Activated CD8-positive, alpha-beta T cell treated with anti-CD3 and anti-CD28 coated beads, Interleukin-2, amount 10 ng/mL, durations not matched to agents 7 days and 5 days (primary cell): Measurements from ENCODE around the gene CUL4A. TPM values are rescaled to one million over a fixed set of nuclear protein-coding genes. Genes with fewer than 3 reads are reported as not detected.

Experiments used
- ATAC-seq: fragments of 150-1000 bp; cut with Tn5 transposase; one replicate; pipeline ENCODE4 v1.10.0; 2021; ENCODE audit warnings: moderate library complexity
- CTCF ChIA-PET: fragments of 350-600 bp; sonication (Branson Sonifier 250); formaldehyde crosslinking; loops from one replicate; lab custom pipeline; 2021; ENCODE audit warnings: antibody characterized with exemption; lab: Charles Lee
- POLR2A ChIA-PET: fragments of 350-600 bp; sonication (Branson Sonifier 250); formaldehyde crosslinking; loops from one replicate; lab custom pipeline; 2021; ENCODE audit warnings: antibody characterized with exemption; lab: Charles Lee
- DNase-seq: peaks from one replicate; pipeline ENCODE4 v3.0.0-alpha.2; 2020
- H3K27ac Mint-ChIP-seq: one replicate; pipeline ENCODE4 v1.8.0; 2021; ENCODE audit warnings: mild to moderate bottlenecking, mixed read lengths
- H3K27me3 Mint-ChIP-seq: one replicate; pipeline ENCODE4 v1.8.0; 2021; ENCODE audit warnings: low read depth, mixed read lengths
- H3K36me3 Mint-ChIP-seq: one replicate; pipeline ENCODE4 v1.8.0; 2021; ENCODE audit warnings: low read depth, mixed read lengths
- H3K4me1 Mint-ChIP-seq: one replicate; pipeline ENCODE4 v1.8.0; 2021; ENCODE audit warnings: low read depth, mixed read lengths
- H3K4me3 Mint-ChIP-seq: one replicate; pipeline ENCODE4 v1.8.0; 2021; ENCODE audit warnings: mild to moderate bottlenecking, mixed read lengths
- H3K9me3 Mint-ChIP-seq: one replicate; pipeline ENCODE4 v1.8.0; 2022; ENCODE audit warnings: mixed read lengths; ENCODE audit not compliant: insufficient read depth
- total RNA-seq, 2 experiments: library from RNA; stranded (reverse); gene quantifications; one replicate each; pipeline ENCODE4 v1.2.3, GENCODE V29; 2021

CUL4A gene
- total RNA-seq, 2 experiments from 2014 or later: 65.9 to 70.5 TPM

DNA sequence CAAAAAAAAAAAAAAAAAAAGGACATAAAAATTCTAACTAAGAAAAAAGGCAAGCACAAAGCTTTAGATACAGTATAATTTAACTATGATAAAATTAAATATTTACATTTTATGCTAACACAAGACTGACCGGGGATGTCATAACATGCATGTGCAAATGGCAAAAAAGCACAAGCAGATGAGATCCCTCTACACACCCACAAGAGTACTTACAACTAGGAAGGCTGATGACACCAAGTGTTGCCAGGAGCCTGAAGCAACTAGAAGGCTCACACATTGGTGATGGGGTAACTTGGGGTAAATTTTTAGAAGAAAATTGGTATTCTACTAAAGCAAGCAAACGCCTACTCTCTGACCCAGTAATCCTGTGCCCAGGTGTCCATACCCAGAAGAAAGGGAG, 7.6 kb upstream of the CUL4A start:
- ChIA-PET POLR2A (interaction anchor here (0.7 kb wide), 1 partner anchor 670 kb away, joined by 3 read pairs; no protein-coding TSS in a partner anchor), CTCF (no interaction called here)
- H3K27me3 Mint-ChIP-seq: no peaks in the 10 kb centered on the region
- ATAC-seq (no peak), DNase-seq (no peak)
- peaks cover 44% of the 10 kb centered on the region for H3K36me3 Mint-ChIP-seq
- H3K27ac Mint-ChIP-seq: no peak overlapping the region
- no peaks in the 10 kb centered on the region for H3K9me3 Mint-ChIP-seq
- H3K4me1 Mint-ChIP-seq: peaks cover 31% of the 10 kb centered on the region
- H3K4me3 Mint-ChIP-seq: no peak overlapping the region

GRCh38 chr13:113202912-113203311, 6.5 kb upstream of the CUL4A start:
- Mint-ChIP-seq H3K27me3 (no peaks in the 10 kb centered on the region), H3K36me3 (peaks cover 38% of the 10 kb centered on the region), H3K9me3 (no peaks in the 10 kb centered on the region), H3K4me1 (peaks cover 40% of the 10 kb centered on the region), H3K4me3 (no peak overlapping the region), H3K27ac (no peak overlapping the region)
- ChIA-PET POLR2A (no interaction called here), CTCF (no interaction called here)
- no peak for ATAC-seq
- no peak for DNase-seq

DNA sequence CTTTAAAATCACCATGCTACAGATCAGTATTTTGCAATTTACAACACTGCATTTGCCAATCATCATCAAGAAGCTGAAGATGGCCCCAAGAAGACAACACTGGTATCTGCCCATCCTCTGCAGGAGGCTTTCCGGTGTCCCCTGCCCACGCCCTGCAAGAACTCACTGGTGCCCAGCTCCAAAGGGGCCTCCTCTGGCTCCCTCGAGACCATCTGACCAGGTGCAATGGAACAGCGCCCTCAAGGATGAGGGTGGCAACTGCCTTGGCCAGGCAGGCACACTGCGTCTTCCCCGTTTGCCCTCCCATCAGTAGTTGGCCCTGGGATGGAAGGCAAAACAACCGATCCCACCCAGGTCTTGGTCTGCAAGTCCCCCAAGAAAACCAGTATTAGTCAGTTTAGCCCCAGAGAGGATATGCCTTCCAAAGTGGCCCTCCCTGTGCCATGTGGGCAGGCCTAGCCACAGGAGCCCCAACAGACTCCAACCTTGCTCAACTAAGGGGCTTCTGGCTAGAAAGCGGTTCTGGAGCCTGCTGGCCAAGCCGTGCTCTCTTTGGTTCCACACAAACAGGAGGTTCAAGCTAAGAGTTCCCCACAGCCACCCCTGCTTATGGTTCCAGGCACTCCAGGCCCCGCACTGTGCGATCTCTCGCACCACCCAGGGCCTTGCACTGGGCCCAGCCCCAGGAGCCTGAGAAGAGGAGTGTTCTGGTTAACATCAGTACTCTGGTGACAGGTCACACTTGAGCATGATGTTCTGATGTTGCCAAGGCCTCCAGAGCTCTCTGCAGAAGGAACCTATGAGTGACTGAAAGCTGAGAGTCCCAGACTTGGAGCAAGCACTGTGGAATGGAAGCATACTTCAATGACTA, 5.7 kb upstream of the CUL4A start:
- H3K4me1 Mint-ChIP-seq: peaks cover 40% of the 10 kb centered on the region
- ChIA-PET POLR2A (no interaction called here), CTCF (no interaction called here)
- H3K9me3 Mint-ChIP-seq: no peaks in the 10 kb centered on the region
- no peak for ATAC-seq
- DNase-seq: no peak
- H3K4me3 Mint-ChIP-seq: no peak overlapping the region
- H3K27me3 Mint-ChIP-seq: no peaks in the 10 kb centered on the region
- peak overlapping the region; percentile 30 for H3K27ac Mint-ChIP-seq
- H3K36me3 Mint-ChIP-seq: peaks cover 35% of the 10 kb centered on the region

DNA sequence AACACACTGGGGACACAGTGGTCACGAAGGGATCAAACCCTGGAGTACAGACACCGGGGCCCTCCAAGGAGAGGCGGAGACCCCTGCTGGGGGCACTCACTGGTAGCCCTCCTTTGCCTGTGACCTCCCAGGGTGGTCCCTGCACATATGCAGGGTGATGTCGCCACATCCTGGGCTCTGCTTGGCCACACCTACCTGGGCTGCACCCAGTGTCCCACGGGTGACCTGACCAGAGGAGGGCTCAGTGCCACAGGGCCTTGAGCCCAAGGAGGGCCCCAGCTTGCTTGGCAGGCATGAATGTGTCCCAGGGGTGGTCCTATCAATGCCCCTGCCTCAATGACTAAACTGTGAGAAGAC, 5.1 kb upstream of the CUL4A start:
- DNase-seq (no peak), ATAC-seq (no peak)
- ChIA-PET CTCF (no interaction called here), POLR2A (no interaction called here)
- H3K36me3 Mint-ChIP-seq: peaks cover 29% of the 10 kb centered on the region
- H3K9me3 Mint-ChIP-seq: no peaks in the 10 kb centered on the region
- no peak overlapping the region for H3K4me3 Mint-ChIP-seq
- H3K27ac Mint-ChIP-seq: no peak overlapping the region
- H3K4me1 Mint-ChIP-seq: peaks cover 40% of the 10 kb centered on the region
- H3K27me3 Mint-ChIP-seq: no peaks in the 10 kb centered on the region

DNA sequence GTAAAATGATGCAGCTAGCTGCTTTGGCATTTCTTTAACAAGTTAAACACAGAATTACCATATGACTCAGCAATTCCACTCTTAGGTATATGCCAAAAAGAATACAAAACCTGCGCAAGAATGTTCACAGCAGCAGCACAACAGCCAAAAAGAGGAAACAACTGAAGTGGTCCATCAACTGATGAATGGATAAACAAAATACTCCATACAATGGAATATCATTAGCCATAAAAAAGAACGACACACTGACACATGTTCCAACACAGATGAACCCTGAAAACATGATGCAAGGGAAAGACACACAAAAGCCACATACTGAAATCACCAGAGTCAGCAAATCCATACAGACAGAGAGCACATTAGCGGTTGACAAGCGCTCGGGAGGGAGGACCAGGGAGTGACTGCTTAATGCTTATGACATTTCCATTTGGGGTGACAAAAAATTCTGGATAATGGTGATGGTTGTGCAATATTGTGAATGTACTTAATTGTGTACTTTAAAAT, 3.9 kb upstream of the CUL4A start:
- CTCF ChIA-PET: no interaction called here
- H3K36me3 Mint-ChIP-seq: peaks cover 23% of the 10 kb centered on the region
- H3K27me3 Mint-ChIP-seq: no peaks in the 10 kb centered on the region
- ATAC-seq (no peak), DNase-seq (no peak)
- H3K27ac Mint-ChIP-seq: peak overlapping the region; percentile 40
- H3K9me3 Mint-ChIP-seq: no peaks in the 10 kb centered on the region
- H3K4me1 Mint-ChIP-seq: peaks cover 40% of the 10 kb centered on the region
- POLR2A ChIA-PET: no interaction called here
- no peak overlapping the region for H3K4me3 Mint-ChIP-seq

DNA sequence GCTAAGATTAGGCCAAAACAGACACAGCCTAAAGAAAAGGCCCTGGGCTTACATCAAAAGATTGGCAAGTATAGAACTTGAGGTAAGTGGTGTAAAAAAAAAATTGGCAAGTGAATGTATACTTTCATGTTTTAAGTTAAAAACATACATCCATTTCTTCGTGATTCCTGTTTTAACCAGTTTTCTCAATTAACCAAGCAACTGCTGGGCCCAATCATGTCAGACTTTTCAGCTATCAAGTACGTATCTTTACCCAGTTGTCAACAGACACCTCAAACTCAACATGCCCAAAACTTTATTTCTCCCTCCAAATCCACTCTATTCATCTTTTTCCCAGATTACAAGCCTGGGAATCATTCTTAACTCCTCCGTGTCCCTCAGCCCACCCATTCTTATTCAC, 2.0 kb upstream of the CUL4A start:
- POLR2A ChIA-PET: interaction anchor here (0.6 to 0.8 kb wide), 2 partner anchors 24 to 283 kb away, joined by 3 read pairs; partner anchors contain the start of gene DCUN1D2
- Mint-ChIP-seq H3K4me1 (peaks cover 52% of the 10 kb centered on the region), H3K27ac (peak overlapping the region; percentile 90), H3K27me3 (no peaks in the 10 kb centered on the region), H3K36me3 (peaks cover 35% of the 10 kb centered on the region), H3K9me3 (no peaks in the 10 kb centered on the region), H3K4me3 (peak overlapping the region; percentile 69)
- CTCF ChIA-PET: interaction anchor here (1.1 to 2.5 kb wide), 2 partner anchors 10 to 17 kb away, joined by 3 to 8 read pairs; no protein-coding TSS in a partner anchor
- no peak for ATAC-seq
- DNase-seq: no peak

DNA sequence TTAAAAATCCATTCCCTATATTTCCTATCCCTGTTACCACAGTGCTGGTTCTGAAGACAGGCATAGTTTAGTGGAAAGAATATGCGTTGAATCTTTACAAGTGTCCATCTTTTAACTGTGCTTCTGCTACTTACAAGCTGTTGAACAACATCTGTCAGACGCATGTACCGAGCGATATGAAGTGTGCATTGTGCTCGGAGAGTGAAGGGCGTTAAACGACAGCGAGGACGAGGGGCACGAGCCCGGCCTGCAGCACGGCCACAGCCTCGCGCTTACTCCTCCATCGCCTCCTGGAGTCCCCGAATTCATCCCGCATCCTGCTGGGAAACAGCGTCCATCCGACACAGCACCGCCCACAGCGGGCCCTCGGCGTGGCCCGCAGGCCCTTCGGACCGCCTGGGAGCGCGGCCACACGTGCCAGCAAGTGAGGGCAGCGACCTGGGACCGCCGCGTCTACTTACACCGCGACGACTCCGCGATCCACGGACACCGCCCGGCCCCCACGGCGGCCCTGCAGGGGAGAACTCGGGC, 1.5 kb upstream of the CUL4A start:
- H3K4me3 Mint-ChIP-seq: peak overlapping the region; percentile 69
- no peaks in the 10 kb centered on the region for H3K27me3 Mint-ChIP-seq
- ChIA-PET POLR2A (interaction anchor here (0.6 to 1.4 kb wide), 3 partner anchors 20 to 283 kb away, joined by 3 read pairs; partner anchors contain the start of gene DCUN1D2), CTCF (interaction anchor here (2.5 kb wide), 1 partner anchor 10 kb away, joined by 8 read pairs; no protein-coding TSS in a partner anchor)
- H3K4me1 Mint-ChIP-seq: peaks cover 53% of the 10 kb centered on the region
- DNase-seq (peak; percentile 38), ATAC-seq (peak; percentile 24)
- peak overlapping the region; percentile 90 for H3K27ac Mint-ChIP-seq
- H3K9me3 Mint-ChIP-seq: no peaks in the 10 kb centered on the region
- peaks cover 35% of the 10 kb centered on the region for H3K36me3 Mint-ChIP-seq

DNA sequence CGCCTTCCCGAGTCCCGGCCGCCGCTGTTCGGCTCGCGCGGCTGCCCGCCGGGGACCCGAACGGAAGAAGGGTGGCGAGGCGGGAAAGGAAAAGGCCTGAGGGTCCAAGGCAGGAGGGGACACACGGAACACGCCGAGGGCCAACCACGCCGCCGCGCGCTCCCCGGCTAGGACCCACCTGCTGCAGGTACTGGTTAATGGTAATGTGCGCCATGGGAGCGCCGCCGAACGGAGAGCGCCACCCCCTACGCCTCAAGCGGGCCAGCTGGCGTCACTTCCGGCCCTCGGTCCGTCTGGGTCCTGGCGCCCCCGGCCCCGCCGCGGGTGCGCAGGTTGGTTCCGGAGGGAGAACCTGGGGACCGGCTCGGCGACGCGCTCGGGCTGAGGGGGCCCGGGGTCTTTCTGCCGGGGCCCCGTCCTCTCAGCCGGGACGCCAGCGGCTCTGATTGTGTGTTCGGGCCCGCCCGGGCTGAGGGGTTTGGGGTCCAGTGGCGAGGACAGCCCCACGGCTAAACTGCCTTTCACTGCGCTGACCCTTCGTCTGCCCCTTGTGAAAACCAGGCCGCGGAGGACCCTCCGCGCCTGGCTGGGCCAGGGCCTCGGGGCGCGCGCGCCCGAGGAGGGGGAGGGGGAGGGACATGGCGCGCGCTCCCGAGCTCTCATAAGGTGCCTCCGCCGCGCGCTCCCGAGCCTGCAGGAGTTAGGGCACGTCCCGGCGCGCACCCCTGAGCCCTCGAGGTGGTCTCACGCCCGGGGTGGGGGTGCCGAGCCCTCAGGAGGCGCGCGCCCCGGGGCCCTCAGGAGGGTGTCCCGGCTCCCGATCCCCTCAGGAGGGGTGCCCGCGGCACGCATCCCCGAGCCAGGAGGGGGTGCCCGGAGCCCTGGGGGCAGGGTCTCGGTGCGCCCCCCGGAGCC, 735 bp upstream of the CUL4A start, which contains the start of gene PCID2:
PCID2 (minus strand) TSS at position 249 of the 915 bp plus-strand sequence; CDS start at position 214, 35 bp downstream.
- DNase-seq (peak; percentile 90), ATAC-seq (peak; percentile 76)
- Mint-ChIP-seq H3K27me3 (no peaks in the 10 kb centered on the region), H3K27ac (peak within 1 kb of the TSS; percentile 90), H3K4me1 (peaks cover 60% of the 10 kb centered on the region), H3K36me3 (peaks cover 36% of the 10 kb centered on the region), H3K9me3 (no peaks in the 10 kb centered on the region), H3K4me3 (peak within 1 kb of the TSS; percentile 69)
- ChIA-PET CTCF (interaction anchor here (2.5 kb wide), 1 partner anchor 11 kb away, joined by 8 read pairs; no protein-coding TSS in a partner anchor), POLR2A (interaction anchor here (0.7 to 2.2 kb wide), 8 partner anchors 10 to 1071 kb away, joined by 3 to 29 read pairs (median 4); partner anchors contain the start of genes LAMP1 and TFDP1)

- no peaks in the 10 kb centered on the region for H3K27me3 Mint-ChIP-seq
- H3K9me3 Mint-ChIP-seq: no peaks in the 10 kb centered on the region
- peaks cover 62% of the 10 kb centered on the region for H3K4me1 Mint-ChIP-seq
- DNase-seq: peak; percentile 81
- peak; percentile 67 for ATAC-seq
- peak overlapping the region; percentile 89 for H3K27ac Mint-ChIP-seq
- ChIA-PET CTCF (interaction anchor here (0.9 kb wide), 1 partner anchor 9 kb away, joined by 4 read pairs; no protein-coding TSS in a partner anchor), POLR2A (interaction anchor here (0.5 to 2.2 kb wide), 13 partner anchors 8 to 519 kb away, joined by 3 to 29 read pairs (median 4); partner anchors contain the start of genes DCUN1D2 and LAMP1)
- peaks cover 41% of the 10 kb centered on the region for H3K36me3 Mint-ChIP-seq
- peak overlapping the region; percentile 78 for H3K4me3 Mint-ChIP-seq
These were observed 477 bp downstream of the CUL4A start for GRCh38 chr13:113209759-113210421.

DNA sequence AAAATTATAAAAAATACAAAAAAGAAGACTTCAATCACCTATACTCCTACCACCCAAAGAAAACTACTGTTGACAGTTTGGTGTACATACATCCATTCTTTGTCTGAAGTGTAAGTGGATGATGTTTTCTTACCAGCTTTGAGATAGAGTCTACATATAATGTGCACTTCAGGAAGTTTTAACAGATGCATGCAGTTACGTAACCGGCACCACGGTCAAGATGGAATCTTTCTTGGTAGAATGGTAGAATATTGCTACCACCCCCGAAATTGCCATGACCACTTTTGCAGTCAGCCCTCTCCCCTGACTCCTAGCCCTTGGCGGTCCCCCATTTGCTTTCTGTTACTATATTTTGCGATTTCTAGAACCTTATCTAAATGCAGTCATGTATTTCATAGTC, 1.4 kb downstream of the CUL4A start:
- Mint-ChIP-seq H3K27me3 (no peaks in the 10 kb centered on the region), H3K27ac (peak overlapping the region; percentile 54), H3K4me1 (peaks cover 52% of the 10 kb centered on the region), H3K4me3 (peak overlapping the region; percentile 78), H3K9me3 (no peaks in the 10 kb centered on the region), H3K36me3 (peaks cover 35% of the 10 kb centered on the region)
- no peak for ATAC-seq
- ChIA-PET CTCF (no interaction called here), POLR2A (no interaction called here)
- DNase-seq: no peak
